Activated CD4-positive, alpha-beta T cell treated with anti-CD3 and anti-CD28 coated beads for 48 hours (primary cell): ENCODE results near the gene SLC26A8.
"Not testable (repeated sequence)": the region's sequence is repeated elsewhere in the genome, so short reads cannot be mapped to it uniquely, and the experiment has no call there.

Source experiments
- DNase-seq: peaks from one replicate; pipeline ENCODE4 v3.0.0-alpha.2; 2020

Gene SLC26A8

DNA sequence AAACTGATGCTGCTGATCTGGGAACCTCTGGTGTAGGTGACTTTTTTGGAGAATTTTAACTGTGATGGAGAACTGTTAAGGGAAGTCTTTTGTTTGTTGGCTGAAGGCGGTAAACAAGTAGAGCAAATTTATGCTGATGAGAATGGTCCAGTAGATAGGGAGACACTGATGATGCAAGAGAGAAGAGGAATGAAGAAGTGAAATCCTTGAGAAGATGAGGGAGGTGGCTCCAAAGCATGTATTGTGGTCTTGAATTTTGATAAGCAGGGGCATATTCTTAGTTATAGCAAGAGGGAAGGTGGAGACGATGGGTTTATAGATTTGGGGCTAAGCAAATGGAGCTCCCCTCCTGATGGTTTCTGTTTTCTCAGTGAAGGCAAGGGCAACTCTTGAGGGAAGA, 25.1 kb upstream of the SLC26A8 start:
- DNase-seq, result no peak

DNA sequence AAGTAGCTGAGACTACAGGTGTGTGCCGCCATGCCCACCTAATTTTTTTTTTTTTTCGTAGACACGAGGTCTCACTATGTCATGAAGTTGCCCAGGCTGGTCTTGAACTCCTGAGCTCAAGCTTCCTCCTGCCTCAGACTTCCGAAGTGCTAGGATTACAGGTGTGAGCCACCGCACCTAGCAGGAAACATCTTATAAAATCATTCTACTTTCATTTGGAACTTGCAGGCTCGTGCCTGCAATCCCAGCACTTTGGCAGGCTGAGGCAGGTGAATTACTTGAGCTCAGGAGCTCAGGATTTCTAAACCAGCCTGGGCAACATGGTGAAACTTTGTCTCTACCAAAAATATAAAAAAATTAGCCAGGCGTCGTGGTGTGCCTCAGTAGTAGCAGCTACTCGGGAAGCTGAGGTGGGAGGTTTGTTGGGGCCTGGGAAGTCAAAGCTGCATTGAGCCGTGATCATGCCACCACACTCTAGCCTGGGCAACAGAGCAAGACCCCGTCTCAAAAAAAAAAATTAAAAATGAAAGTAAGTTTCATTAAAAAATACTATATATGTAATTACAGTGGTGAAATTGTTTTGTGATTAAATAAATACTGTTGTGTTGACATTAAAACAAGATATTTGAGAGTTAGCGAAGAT, 18.3 kb upstream of the SLC26A8 start:
- DNase-seq, result no peak

DNA sequence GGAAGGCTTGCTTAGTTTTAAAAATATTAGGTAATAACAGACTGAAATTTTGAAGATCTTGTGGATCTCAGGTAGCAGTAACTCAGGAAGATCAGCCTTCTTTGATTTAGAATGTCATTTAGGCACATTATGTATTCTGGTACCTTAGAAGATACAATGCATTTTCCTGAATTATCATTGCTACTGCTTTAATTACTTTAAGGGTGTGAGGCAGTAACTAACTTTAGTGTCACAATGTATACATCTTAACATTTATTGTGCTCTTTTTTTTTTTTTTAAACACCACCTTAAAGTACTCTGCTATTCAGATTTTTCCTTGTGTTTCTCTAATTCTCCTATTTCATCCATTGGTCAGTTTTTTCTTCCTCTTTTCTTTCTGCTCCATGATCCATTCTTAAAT, 16.5 kb upstream of the SLC26A8 start:
- DNase-seq, result no peak

DNA sequence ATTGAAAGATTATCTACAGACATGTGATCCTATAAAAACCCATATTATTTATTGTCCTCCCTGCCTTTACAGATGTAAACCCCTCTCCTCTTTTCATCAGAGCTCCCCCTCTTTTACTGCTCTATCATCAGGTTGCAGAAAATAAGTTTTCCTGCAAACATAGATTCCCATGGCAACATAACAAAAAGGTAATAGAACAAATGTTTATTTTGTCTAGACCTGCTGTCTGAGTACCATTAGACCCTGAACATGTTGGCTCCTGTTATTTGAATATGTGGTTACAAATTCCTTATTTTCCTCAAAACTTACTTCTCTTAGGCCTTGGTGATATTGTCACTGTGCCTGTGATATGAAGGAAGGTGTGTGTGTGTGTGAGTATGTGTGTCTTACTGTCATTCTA, 14.7 kb upstream of the SLC26A8 start:
- DNase-seq, result no peak

DNA sequence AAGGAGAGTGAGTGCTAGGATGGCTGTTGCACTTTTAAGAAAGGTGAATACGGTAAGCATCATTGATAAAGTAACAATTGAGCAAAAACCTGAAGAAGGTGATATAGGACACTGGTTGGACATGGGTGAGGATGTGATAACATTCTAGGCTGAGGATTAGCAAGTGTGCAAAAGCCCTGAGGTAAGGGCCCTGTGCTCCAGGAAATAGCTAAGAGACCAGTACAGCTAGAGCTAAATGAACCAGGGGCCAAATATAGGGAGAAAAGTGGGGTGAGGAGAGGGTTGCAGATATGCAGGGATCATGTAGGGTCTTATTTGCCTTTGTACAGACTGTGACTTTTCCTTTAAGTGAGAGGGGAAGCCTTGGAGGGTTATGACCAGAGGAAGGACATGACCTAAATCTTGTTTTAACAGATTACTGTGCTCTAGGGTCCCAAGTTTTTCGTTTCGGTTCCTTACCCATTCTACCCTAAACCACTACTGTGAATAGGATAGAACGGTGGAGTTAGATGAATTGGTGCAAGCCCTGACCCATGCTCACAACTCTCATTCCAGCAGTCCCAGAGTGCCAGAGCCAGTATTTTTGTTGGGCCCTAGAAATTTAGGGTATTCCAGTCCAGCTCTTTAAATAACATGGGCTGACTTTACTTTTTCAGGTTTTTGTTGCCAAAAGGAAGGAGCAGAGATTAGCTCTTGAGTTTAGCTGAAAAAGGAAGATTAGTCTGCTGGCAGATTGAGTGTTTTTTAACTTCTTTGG, 13.9 kb upstream of the SLC26A8 start:
- no peak for DNase-seq

DNA sequence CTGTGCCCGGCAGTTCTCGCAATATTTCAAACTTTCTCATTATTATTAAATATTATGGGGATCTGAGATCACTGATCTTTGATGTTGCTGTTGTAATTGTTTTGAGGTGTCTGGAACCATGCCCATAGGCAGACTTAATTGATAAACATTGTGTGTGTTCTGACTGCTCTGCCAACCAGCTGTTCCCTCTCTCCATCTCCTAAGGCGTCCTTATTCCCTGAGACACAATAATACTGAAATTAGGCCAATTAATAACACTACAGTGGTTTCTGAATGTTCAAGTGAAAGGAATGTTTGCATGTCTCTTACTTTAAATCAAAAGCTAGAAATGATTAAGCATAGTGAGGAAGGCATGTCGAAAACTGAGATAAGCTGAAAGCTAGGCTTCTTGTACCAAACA, 10.8 kb upstream of the SLC26A8 start:
- no peak for DNase-seq

DNA sequence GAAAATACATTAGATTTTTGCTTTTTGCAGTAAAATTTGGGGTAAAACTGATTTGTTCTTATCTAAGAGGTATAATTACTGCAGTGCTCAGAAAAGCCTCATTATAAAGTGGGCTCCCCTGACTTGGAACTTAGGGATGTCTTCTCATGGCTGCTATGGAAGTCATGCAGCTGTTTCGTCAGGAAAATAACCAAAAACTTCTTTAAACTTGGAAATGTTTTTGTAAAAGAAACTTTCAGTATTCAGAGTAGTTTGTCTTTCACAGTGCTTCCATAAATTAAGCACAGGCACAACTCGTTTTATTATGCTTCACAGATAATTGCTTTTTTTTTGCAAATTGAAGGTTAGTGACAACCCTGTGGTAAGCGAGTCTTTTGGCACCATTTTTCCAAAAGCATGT, 10.0 kb upstream of the SLC26A8 start:
- no peak for DNase-seq

DNA sequence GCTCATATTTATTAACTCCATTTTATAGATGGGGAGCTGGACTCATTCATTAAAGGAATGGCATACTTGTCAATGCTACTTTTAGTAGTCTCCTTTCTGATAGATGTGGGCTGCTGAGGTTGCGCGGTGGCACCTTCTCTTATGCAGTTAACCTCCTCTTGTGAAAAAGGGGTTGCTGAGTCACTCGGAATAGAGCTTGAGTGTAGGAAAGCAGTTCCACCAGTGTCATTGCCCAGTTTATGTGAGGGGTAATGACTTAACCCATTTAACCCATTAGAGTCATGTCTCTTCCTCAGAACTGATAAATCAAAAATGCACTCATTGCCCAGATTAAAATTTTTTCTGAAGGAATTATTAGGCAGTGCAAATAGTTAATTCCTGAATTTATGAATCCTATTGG, 9.5 kb upstream of the SLC26A8 start:
- DNase-seq, result peak; percentile 65

DNA sequence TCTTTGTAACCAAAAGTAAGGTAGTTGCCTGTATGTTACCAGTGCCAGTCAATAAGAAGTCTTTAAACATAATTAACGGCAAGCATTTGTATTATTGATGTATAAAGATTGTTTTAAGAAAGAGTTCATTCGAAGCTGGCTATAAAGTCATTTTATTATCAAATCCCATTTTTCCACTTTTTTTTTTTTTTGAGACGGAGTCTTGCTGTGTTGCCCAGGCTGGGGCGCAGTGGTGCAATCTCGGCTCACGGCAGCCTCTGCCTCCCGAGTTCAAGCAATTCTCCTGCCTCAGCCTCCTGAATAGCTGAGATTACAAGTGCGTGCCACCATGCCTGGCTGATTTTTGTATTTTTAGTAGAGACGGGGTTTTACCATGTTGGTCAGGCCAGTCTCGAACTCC, 8.7 kb upstream of the SLC26A8 start:
- DNase-seq, result not testable (repeated sequence)

DNA sequence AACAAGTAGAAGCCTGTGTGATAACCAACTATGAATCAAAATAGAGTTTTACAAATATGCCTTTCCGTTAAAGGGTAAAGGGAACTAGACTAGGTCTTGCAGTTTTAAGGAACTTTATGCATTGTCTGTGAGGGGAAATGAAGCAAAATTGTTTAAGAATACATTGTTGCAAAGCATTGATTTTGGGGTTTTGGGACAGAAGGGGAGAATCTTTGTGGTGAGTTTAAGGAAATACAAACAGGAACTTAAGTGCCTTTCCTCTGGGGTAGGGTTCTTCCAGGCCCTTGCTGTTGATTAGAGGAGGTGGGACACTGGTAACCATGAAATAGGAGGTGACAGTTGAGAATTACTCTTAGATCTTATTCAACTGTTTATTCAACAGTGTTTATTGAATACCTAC, 7.8 kb upstream of the SLC26A8 start:
- no peak for DNase-seq

DNA sequence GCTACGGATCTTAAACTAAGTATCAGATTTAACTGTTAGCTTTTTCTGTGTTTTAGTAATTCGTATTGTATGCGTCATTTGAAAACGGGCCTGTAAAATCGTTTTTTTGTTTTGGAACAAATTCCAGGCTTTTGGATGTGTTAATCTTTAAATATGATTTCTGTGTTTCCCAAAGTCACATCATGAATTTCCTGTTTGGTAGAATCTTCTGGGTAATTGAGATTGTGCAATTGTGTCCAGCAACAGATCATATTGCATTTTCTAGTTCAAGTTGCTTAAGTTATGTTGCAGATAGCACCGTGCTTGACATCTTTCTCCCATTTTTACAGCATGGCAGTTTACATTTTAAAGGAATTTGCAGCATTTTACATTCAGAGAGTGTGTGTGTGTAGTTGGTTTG, 5.0 kb upstream of the SLC26A8 start:
- DNase-seq, result no peak

DNA sequence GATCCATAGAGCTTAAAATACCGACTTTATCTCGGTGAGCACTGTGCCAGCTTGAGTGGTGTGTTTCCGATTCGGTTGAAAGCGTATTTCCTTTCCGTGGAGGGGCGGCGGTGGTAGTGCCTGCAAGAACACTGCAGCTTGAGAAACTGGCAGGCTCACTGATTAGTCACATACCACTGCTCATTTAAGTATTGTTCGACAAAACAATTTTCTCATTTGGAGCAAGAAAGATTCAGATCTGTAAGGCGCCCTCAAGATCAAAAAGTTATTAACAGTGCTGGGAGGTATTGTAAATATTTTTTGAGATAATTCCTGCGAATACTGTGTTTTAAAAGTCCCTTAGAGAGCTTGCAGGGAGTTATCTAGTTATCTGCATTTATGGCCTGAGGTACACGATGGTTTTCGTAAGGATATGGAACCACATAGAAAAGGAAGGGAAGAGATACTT, 4.5 kb upstream of the SLC26A8 start:
- peak; percentile 87 for DNase-seq

DNA sequence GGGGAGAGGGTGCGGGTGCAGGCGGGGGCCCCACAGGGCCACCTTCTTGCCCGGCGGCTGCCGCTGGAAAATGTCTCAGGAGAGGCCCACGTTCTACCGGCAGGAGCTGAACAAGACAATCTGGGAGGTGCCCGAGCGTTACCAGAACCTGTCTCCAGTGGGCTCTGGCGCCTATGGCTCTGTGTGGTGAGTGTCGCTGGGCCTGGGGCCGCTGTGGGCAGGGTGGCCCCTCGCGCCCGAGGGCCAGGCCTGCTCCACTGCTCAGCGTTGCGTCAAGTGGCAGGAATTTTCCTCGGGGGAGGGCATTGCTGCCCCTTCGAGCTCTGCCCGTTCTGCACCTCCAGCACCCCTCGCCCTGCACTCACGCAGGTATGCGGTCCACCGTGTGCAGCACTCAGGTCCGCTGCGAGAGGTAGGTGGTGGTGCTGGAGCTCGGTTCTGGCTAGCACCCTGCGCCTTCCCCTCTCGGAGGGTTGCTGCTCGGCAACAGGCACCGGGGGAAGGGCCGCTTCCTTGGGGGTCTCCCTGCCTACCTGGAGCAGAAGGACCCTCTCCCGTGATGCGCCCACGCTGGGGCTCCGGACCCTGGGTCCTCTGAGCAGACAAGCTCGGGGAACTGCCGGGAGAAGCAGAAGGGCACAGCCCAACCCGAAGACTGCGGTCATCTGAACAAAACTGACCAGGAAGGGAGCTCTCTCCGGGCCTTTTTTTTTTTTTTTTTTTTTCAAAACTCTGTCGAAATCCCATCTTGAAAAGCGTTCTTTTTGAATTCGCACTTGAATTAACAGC, 3.8 kb upstream of the SLC26A8 start:
- DNase-seq, result peak; percentile 55

DNA sequence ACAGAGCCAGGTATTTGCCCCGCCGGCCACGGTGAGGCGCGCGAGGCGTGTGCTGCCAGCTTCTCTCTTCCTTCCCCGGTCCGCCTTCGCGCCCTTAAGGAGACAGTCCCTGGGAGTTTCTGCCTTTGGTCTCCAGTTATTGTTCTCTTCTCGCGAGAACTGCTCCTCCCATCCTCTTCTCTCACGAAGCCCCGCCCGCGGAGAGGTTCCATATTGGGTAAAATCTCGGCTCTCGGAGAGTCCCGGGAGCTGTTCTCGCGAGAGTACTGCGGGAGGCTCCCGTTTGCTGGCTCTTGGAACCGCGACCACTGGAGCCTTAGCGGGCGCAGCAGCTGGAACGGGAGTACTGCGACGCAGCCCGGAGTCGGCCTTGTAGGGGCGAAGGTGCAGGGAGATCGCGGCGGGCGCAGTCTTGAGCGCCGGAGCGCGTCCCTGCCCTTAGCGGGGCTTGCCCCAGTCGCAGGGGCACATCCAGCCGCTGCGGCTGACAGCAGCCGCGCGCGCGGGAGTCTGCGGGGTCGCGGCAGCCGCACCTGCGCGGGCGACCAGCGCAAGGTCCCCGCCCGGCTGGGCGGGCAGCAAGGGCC, 3.2 kb upstream of the SLC26A8 start, which contains the start of gene MAPK14:
TSS of gene MAPK14 (plus strand) at position 308 of the 587 bp plus-strand sequence. CDS start 350 bp downstream, outside the sequence.
- DNase-seq, result peak; percentile 99

DNA sequence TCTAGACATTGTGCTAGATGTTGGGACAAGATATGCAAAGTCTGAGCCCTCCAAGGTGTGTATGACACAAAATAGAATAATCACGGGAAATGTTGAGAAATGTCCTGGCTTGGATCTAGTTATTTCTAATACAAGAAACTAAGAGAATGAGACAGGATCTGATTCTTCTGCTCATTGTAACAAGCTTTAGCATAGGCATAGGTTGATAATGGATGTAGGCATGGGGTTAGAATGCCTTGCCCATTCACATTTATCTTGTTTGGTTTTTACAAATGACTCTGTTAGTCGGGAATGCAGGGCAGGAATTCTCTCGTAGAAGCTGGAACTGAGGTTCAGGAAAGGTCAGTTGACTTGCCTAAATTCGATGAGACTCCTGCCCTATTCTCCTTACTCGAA, 1.5 kb upstream of the SLC26A8 start:
- no peak for DNase-seq

DNA sequence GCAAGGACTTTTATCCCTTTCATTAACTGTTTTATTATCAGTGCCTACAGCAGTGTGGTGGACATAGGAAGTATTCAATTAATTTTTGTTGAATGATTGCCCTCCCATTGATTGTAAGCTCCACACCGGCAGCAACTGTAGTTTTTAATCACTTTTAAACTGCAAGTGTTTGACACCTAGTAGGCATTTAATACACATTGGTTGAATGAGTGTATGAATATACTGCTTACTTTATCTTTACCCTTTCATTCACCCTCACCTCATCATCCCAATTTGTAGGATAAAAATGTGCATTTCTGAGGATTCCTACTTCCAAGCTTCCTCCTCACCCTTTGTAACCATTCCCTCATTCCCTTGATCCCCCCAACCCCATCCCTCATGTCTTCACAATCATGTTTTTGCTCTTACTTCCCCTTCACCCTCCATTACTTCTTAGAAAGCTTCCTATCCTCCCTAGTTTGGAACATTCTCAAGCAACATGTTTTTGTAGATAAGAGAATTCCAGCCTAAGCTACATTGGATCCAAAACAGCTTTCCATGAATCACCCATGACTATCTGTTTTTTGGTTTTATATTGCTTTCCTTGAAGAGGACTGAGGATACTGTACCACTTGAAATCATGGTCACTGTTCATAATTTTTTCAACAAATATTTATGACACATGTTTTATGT, 955 bp upstream of the SLC26A8 start:
- DNase-seq, result no peak

DNA sequence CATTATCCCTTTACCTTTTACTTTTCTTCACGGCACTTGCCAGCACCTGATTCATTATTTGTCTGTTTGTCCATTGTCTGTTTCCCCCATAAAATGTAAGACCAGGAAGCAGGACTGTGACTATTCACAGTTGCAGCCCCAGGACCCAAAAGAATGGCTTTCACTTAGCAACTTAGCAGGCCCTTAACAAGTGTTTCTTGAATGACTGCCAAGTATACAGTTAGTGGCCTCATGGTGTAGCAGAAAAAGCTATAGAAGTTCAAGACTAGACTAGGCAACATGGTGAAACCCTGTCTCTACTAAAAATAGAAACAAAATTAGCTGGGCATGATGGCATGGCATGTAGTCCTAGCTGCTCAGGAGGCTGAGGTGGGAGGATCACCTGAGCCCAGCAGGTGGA, 4.3 kb downstream of the SLC26A8 start:
- no peak for DNase-seq

DNA sequence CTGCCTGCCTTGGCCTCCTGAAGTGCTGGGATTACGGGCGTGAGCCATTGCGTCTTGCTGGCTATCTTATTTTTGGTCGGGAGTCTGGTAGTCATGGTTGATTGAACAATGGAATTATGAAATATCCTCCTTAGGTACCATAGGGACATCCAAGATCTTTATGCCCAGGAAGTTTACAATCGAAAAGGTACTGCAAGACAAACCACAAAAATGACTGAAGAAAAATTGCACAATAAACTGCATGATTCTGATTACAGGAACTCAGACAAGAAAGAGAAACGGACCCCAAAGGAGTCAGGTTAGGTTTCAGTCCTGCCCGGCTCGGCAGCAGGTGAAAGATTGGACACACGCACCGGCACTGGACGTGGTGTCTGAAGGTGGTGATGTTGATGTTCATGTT, 5.3 kb downstream of the SLC26A8 start:
- no peak for DNase-seq

DNA sequence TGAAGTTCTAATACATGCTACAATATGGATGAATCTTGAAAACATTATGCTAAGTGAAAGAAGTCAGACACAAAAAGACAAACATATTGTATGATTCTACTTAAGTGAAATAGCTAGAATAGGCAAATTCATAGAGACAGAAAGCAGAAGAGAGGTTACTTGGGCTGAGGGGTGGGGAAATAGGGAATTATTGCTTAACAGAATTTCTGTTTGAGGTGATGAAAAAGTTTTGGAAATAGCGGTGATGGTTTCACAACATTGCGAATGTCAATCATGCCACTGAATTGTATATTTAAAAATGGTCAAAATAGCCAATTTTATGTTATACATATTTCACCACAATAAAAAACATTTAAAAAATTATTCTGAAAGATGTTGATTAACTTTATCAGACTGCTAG, 6.1 kb downstream of the SLC26A8 start:
- no peak for DNase-seq

DNA sequence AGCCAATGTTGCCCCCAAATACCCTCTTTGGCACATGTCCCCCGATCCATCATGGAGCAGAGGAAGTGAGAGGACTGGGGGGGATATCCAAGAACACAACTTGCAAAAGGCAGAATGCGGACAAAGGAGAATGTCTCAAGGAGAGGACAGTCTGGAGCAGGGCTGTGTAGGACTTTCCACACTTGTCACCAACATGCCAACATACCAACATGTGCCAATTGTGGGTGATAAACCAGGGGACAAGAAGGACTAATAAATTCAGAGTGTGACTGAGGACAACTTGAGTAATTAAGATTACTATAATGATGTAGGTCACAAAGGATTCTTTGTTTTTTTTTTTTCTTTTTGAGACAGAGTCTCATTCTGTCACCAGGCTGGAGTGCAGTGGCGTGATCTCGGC, 8.8 kb downstream of the SLC26A8 start:
- no peak for DNase-seq

DNA sequence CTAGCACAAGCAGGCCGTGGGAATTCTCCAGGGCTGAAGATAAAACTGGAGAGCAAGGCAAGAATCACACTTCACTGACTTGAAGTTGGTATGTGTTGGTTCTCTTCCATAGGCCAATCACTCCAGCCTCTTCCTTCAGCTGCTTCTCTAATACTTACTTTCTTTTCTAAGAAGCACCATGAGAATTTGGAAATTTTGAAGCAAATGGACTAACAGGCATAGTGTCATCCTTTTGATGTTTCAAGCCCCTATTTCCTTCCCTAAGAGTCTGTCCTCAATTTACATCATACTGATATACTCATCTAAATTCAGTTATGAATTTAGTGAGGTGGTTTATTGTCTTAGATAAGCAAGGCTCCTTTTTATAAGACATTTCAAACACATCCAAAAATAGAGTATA, 24.0 kb downstream of the SLC26A8 start:
- DNase-seq, result no peak

DNA sequence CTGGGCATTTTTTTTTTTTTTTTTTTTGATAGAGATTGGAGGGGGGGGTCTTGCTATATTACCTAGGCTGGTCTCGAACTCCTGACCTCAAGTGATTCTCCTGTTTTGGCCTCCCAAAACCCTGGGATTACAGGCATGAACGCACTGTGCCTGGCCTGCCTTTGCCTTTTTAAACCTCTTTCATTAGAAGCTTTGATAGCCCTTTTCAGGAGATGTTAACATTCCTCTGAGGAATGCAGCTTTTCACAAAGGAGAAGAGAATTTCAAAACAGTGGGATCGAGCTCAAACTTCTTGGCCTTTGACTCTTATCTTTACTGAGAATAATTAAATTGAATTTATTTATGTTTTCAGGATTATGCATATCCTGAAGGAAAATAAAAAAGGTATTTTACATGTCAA, 31.3 kb downstream of the SLC26A8 start:
- DNase-seq, result no peak

DNA sequence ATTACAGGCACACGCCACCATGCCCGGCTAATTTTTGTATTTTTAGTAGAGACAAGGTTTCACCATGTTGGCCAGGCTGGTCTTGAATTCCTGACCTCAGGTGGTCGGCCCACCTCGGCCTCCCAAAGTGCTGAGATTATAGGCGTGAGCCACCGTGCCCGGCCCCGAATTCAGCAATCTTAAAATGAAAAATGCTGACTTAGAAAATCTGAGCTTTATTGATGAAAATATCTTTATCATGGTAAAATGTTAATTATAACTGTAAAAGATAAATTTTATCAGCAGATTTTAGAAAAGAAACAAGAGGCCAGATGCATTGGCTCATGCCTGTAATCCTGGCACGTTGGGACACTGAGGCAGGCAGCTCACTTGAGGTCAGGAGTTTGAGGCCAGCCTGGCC, 36.4 kb downstream of the SLC26A8 start:
- not testable (repeated sequence) for DNase-seq
